GM18870 (cell line): ENCODE data around the gene IKZF3.
"Not testable (repeated sequence)": the region's sequence is repeated elsewhere in the genome, so short reads cannot be mapped to it uniquely, and the experiment has no call there.

Experiments used
- ATAC-seq: cut with Tn5 transposase; IDR thresholded peaks from one replicate; pipeline ENCODE4 v1.9.1; 2021; ENCODE audit warnings: moderate library complexity; ENCODE audit not compliant: unreplicated experiment

IKZF3 gene

DNA sequence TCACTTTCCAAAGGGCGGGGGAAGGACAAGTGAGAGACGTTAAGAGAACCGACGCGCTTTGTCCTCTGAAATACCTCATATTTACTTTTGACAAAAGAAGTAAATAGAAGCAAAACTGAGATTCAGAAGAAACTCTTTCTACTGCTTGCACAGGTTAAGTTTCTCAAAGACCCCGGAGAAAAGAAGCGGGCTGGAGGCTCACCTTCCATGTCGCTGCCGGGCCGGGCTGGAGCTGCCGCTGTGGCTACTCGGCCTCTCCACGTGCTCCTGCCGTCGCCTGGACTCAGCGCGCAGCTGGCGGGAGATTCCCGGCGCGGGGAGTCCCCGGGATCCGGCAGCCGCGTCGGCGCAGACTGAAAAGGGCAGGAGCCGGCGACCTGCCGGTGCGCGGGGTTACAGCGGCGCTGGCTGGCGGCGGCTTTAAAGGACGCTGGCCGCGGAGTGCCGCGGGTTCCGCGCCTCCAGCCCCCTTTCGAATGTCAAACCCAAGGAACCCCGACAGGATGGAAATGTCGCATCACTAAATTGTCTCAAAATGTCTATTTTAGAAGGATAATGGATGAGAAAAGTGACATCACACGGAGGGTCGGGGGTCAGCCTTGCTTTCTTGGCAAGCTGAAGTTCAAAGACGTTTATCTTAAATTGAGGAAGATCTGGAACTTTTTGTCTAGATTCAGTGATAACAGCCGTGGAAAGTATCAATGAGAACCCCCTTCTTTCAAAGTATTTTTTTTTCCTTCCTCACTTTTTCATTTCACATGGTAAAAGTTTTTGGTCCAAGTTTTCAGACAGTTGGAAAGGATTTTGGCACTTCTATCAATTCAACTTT, at the start of gene IKZF3:
IKZF3 (minus strand) TSS at position 395 of the 829 bp plus-strand sequence; CDS start at position 209, 186 bp downstream.
- no peak for ATAC-seq

DNA sequence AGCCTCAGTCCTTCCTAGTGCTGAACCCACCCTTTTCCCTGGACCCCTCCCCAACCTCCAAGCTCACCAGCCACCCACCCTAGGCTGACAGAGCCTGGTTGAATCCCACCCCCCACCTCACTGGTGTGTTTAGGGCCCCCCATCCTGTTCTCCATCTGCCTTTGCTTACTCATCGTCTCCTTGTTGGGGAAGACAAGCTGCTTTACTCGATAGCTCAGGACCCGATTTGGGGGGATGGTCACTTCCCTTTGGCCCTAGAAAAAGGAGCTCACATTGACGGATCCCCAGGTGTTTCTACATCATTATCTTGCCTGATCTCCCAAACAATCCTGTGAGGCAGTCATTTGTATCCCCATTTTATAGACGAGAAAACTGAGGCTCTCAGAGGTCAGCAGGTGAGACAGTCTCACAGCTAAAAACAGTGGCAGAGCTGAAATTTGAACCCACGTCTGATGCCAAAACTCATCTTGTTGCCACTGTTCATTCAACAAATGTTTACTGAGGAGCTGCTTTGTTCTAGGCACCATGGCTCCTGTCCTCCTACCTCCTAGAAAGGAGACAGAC, 44.8 kb upstream of the IKZF3 start:
- no peak for ATAC-seq

DNA sequence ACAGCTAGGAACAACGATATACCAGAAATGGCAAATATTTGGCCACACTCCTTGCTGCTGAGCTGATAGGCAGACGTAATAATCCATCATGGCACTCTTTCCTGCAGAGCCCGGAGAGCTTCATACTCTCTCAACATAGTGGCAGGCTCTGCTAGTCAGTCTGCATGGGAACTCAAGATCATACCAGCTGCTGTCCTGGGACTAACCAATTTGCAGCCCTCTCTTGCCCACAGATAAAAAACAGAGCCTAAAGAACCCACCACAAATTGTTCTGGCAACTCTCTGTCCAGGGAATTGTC, 40.8 kb upstream of the IKZF3 start:
- ATAC-seq = no peak

DNA sequence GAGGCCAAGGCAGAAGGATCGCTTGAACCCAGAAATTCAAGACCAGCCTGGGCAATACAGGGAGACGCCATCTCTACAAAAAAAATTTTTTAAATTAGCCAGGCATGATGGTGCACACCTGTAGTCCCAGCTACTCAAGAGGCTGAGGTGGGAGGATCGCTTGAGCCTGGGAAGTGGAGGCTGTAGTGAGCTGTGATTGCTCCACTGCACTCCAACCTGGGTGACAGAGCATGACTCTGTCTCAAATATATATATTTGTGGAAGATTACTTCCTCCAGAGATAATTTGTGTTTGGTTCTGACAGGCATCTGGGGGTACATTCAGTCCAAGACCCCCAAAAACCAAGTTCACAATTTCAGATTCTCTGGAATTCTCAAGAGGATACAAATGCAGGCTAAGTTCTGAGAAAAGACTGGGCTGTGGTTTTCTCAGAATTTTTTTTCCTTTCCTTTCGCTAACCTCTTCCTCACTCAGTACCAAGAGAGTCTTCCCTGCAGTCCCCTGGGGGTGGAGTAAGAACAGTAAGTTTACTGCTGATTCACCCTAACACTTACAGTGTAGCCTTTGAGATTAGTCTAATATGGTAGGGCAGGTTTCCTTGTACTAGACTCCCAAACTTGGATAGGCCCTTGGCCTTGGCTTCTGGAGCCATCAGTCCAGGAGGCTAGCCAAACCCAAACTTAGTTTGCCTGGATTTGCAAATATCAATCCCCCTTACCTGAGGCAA, 39.2 kb upstream of the IKZF3 start:
- no peak for ATAC-seq

DNA sequence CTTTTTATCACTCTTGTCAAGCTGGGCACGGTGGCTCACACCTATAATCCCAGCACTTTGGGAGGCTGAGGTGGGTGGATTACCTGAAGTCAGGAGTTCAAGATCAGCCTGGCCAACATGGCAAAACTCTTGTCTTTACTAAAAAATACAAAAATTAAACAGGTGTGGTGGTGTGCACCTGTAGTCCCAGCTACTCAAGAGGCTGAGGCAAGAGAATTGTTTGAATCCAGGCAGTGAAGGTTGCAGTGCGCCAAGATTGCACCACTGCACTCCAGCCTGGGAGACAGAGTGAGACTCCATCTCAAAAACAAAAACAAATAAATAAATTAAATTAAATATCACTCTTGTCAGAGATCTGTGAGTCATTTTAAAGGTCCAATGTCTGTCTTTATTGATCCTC, 37.9 kb upstream of the IKZF3 start:
- ATAC-seq = not testable (repeated sequence)

DNA sequence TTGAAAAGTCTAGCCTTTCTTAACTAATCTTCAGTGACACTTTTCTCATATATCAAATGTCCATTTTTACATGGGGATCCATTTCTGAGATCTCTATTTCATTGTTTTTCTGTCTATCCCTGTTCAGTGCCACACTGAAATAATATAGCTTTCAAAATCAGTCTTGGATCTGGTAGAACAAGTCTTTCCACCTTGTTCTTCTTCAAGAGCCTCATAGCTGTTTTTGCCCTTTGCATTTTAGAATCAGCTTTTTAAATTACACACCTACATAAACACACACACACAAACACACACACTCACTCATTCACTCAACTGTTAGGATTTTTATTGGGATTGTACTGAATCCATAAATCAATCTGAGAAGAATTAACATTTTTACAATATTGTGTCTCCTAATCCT, 35.1 kb upstream of the IKZF3 start:
- no peak for ATAC-seq

DNA sequence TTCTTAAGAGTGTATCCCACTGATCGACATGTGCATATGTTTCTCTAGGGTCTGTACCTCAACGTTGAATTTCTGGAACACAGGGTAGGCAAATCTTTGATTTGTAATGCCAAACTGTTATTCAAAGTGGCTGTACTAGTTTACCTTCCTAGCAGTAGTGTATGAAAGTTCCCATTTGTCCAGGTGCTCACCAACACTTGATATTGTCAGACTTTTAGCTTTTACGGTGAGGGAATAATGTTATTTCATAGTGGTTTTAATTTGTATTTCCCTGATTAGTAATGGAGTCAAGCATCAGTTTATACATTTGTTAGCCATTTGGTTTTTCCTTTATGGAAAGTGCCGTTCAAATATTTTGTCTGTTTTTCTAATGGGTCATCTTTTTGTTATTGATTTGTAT, 34.0 kb upstream of the IKZF3 start:
- ATAC-seq = no peak

DNA sequence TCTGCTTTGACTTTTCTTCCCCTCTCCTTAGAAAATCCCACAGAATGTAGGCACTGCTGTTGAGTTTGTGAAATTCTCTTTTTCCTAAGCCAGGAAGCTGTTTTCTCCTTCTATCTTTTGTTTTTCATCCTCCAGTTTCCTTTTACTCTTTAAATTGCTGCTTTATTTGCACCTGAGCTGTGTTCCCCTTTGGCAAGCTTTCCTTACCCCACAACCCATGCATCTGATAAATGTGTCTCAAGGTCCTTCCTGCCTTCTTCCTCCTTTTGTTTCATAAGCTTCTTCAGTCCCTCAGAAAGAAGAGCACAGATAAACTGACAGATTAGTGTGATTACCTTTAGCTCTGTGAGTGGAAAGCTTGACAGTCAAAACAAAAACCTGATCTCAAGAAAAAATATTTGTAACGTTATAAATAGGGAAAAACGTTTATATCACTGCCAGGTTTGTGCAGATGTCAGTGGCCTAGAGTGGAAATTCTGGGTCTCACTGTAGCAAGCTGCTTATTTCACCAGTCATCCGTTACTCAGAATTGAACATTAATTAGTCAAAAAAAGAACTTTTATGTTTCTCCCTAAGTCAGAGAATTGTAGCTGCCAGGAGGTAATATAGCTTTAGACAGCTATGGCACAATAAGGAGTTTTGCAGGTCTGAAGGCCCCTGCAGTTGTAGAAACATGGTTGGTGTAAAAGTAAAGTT, 30.7 kb upstream of the IKZF3 start:
- ATAC-seq = no peak

DNA sequence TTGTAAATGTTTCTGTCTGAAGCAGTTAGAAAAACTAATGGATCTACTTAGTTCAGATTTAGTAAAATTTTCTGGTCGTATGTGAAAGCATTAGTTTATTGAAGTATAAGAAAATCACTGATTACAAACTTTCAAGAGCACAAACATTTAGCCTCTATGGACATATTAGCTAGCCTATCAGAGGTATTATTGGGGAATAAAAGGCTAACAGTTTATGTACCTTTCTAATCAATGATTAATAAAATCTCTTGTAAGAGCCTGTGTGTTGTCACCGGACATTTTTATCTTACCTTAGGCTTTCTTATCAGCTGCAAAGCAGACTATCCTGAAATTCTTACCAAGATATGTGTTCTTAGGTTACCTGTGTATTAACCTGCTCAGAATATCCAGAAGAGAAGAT, 25.1 kb upstream of the IKZF3 start:
- no peak for ATAC-seq

DNA sequence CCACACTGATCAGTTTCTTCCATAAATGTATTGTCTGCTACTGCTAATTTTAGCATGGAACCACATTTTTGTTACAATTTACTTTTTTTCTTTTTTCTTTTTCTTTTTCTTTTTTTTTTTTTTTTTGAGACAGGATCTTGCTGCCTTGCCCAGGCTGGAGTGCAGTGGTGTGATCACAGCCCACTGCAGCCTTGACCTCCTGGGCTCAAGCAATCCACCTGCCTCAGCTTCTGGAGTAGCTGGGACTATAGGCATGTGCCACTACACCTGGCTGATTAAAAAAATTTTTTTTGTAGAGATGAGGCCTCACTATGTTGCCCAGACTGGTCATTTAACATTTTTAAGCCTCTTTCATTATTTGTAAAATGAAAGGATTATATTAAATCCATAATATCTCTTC, 23.0 kb upstream of the IKZF3 start:
- no peak for ATAC-seq

DNA sequence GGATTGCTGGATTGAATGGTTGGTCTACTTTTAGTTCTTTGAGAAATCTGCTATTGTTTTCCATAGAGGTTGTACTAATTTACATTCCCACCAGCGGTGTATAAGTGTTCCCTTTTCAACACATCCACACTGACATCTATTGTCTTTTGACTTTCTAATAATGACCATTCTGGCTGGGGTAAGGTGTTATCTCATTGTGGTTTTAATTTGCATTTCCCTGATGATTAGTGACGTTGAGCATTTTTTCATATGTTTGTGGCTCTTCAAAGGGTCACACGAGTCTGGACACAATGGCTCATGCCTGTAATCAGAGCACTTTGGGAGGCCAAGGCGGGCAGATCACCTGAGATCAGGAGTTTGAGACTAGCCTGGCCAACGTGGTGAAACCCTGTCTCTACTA, 22.0 kb upstream of the IKZF3 start:
- ATAC-seq = not testable (repeated sequence)

DNA sequence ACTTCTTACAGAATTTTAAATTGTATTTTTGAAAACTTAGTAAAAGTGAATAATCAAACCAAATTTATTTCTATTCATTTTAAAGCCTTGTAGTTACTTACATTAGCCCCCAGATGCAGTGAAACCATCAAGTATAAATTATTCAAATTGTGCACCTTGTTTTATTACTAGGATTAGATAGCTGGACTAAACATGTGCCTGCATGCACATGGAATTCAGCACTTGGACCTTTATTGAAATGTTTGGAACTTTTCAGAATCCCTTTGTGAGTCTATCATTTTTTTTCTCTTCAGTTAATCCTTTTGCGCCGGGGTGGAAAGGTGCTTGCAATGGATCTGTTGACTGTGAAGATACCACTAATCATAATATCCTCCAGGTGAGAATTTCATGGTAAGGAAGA, 8.6 kb upstream of the IKZF3 start:
- no peak for ATAC-seq

DNA sequence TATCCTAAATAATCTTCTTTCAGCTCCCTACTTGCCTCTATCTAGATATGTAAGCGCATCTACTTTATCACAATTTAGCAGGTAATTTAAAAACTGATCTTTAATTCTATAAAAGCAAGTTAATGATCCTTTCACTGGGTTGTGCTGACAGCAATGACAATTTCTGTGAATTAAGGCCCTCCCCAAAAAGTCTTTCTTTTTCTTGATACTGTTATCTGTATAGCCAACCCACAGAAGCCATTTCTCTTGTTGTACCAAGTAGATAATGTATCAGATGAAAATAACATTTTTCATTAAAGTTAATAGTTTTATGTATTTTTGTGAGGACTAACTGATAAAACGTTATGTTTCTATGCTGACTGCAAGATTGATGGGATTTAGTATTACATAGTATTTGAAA, 7.7 kb upstream of the IKZF3 start:
- no peak for ATAC-seq

DNA sequence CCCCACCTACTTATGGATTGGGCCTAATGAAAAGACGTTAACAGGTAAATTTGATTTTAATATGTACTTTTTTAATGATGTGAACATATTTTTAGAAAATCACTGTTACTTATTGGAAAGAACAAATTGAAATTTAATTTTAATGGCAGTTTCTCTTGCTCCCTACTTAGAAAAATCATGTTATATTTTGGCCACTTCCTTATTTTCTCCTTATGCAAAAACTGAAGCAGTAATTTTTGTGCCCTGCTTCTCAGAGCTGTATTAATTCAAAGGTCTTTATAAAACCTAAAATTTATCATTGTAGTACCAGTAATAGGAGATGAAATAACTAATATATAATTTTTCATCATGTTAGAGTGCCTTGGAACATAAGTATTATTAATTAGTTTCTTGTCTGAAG, 6.7 kb upstream of the IKZF3 start:
- no peak for ATAC-seq

DNA sequence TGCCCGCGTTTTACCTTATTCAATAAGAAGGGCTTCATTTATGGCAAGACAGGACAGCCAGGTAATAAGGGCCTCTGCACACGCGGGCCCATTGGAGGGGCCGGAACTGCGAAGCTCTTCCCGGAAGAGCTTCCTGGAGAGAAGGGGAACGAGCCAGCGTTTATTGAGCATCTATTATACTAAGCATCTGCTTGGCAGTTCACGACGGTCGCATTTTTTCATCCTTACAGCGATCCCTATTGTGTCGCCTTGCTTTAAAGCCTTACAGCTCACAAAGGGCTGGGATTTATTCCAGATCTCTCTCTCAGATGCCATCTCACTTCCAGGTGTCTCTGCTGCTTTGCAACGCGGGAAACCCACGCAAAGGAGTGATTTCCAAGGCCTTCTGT, 4.4 kb upstream of the IKZF3 start:
- no peak for ATAC-seq

DNA sequence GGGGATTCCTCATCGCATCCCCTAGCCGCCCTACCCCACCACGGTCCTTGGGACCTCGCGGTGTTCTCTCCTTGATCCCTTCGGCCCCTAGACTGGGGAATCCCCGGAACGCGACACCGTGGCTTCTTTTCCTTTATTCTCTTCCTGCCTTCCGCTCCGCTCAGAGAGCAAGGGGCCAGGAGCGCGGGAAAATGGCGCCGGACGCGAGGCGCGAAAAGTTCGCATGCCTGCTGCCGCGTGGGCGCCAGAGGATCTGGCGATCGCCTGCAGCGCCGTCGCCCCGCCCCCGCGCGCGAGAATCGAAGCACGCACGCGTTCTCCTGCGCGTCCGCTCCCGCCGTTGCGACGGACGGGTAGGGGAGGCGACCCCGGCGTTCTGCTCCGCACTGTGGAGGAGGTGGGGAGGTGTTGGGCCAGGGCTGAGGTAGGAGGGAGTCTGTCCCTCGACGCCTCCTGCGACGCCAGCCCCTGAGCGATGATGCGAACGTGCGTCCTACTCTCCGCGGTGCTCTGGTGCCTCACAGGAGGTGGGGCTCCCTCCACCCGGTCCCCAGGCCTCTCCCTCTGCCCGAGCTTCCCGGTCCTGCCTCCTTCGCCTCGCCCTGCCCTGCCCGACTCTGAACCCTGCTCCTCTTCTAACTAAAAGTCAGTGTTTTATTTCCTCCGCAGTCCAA, 3.9 kb upstream of the IKZF3 start, which contains the start of gene ZPBP2:
ZPBP2 (plus strand) TSS at position 323 of the 674 bp plus-strand sequence; CDS start at position 476, 153 bp downstream.
- ATAC-seq = no peak

DNA sequence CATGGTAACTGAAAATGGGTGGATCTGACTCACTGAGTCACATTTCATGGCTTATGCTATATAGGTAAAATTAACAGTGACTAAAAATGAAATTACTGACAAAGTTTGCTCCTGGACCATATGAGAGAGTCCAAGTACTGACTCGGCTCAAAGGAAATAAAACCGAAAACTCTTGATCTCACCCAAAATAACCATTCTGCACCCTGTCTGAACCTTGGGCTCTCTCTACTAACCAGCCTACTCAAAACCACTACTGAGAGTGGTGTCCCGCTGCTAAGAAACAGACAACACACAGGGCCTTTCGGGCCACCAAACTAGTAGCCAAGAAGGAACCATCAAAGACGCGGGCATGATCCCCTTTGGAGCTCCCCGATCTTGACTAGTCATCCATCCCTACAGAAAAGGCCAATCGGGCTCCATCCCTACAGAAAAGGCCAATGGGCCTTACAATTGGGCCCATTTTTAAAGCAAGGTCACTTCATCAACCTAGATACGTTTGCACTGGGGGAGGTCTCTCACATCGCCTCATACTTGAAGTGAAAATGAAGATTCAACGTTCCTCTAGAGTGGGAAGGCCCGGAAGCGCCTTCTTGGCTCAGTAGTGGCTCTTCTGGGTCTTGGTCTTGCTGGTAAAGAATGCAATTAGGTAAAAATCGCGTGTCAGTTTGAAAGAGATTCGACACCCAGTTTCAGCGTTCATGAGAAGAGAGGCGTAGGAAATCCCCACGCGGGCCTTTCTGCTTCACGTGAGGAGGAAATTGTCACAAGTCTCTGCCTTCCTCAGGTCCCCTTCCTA, 3.2 kb upstream of the IKZF3 start:
- ATAC-seq = peak; percentile 59

DNA sequence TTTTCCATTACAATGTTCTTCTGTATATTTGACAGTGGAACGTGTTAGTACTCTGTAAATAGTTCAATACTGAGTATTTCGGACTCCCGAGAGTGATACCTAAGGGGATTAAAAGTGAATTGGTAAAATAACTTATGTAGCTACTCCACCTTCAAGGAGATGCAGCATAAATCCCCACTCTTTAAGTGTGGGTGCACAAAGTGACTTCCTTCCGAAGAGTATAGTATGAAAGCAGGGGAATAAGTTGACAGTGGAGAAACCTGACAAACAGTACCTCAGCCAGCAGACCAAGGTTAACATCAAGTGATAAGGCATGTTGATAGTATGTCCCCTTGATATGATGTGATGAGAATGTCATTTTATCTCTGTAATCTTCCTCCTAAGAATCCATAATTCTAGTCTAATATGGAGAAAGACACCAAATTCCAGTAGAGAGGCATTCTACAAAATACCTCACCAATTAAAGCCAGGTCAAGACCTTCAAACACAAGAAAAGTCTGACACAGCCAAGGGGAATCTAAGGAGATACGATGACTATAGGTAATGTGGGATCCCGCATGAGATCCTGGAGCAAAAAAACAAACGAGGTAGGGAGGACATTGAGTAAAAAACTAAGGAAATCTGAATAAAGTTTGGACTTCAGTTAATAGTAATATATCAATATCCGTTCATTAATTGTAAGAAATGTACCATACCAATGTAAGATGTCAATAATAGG, 2.1 kb upstream of the IKZF3 start:
- no peak for ATAC-seq

DNA sequence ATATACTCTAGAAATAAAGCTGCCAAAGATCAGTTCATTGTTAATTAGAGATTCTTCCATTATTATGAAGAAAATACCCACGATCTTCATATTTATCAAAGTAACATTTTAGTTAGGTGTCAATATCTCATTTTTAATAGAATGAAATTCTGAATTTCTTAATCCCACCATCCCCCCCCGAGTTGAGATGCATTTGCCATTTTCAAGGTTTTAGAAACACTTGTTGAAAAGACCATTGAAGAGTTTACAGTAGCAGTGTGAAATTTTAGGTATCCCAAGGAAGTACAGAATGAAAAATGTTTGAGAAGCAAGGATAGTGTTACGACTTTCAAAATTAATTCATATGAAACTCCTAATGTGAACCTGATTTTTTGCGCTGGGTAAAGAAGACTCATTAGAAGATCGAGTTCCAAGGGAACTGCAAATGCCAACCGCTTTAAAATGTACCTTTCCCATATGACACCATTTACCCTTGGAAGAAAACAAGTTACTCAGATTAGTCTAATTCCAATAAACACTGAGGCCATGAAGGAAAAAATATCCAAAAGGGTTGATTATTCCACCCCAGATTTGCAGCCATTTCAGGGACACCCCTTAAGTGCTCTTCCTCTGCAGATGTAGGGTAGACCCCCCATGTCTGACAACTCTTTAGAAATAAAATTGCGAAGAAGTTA, 731 bp downstream of the IKZF3 start:
- no peak for ATAC-seq
